GM21529 (cell line): ENCODE measurements around the gene GMDS.

Source experiments
- ATAC-seq: cut with Tn5 transposase; IDR thresholded peaks from one replicate; pipeline ENCODE4 v1.9.1; 2021; ENCODE audit not compliant: unreplicated experiment

Gene GMDS

GRCh38 chr6:2209226-2209809 lies 36.1 kb downstream of the GMDS start:
- ATAC-seq = peak; percentile 79

GRCh38 chr6:2208468-2208867 lies 36.9 kb downstream of the GMDS start:
- no peak for ATAC-seq

DNA sequence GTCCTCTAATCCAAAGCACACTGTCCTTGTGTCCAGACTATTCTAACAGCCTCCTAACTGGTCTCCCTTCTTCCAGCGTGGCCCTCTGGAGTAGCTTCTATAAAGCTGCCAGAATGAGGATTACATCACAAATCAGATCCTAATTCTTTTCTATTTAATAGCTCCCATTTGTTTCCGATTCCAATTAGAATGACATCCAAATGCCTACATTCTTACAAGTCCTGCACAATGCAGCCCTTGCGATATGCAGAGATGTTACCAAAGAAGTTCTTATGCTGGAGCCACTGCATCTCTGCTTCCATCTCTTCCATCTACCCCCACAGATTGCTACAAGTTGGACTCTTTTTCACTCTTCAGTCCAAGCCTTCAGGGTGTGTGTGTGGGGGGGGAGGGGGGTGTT lies 40.0 kb downstream of the GMDS start:
- ATAC-seq = no peak

GRCh38 chr6:2204272-2204671 lies 41.1 kb downstream of the GMDS start:
- ATAC-seq = no peak

GRCh38 chr6:2203264-2203663 lies 42.1 kb downstream of the GMDS start:
- no peak for ATAC-seq

DNA sequence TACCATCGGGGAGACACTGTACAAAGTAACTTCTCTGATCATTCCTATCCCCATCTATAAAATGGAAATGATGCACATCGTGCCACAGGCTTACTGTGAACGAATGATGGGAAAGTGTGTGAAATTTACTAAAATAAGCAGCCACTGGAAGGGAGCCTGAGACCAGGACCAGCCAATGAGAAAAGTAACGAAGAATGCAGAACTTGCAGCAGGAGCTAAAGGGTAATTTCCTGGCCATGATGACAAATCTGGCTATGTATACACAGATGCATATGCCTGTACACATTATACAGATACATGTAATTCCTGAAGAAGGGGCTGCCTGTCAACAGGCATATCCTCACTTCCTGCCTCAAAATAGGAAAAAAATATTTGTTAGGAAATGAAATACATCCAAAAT lies 47.4 kb downstream of the GMDS start:
- no peak for ATAC-seq

GRCh38 chr6:2197177-2197671 lies 48.2 kb downstream of the GMDS start:
- no peak for ATAC-seq

- no peak for ATAC-seq
Measured at GRCh38 chr6:2196079-2196679, 49.2 kb downstream of the GMDS start.

- no peak for ATAC-seq
Measured at GRCh38 chr6:2194643-2195042, 50.8 kb downstream of the GMDS start.

DNA sequence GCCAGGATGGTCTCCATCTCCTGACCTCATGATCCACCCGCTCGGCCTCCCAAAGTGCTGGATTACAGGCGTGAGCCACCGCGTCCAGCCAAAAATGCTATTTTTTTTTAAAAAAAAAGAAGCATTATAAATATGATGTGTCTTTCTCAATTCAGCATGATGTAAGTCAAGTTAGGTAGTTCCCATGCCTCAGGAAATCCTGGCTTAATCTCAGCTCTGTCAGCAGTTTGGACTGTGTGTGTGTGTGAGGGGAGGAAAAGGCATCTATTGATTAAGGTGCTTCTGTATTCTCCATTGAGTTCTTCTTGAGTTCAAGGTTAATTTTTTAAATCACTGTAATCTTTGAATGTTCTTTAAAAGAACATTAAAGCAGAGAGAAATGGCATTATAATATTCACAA lies 51.5 kb downstream of the GMDS start:
- ATAC-seq = no peak

GRCh38 chr6:2192976-2193375 lies 52.4 kb downstream of the GMDS start:
- no peak for ATAC-seq

DNA sequence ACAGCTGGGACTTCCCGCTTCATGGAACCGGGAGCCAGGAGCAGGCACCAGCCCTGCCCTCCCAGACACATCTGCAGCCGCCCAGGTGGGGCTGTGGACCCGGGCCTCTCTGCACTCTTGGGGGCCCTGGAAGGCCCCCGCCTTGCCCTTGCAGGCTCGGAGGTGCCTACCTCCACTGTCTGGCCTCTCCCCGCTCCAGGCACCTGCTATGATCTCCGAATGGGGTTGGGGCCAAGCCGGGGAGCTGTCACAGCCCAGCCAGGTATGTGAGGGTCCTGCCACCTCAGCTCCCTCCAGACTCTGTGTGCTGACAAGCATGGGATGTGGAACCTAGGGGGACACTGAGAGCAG lies 54.0 kb downstream of the GMDS start:
- ATAC-seq = no peak

GRCh38 chr6:2190661-2191389 lies 54.6 kb downstream of the GMDS start:
- no peak for ATAC-seq

- ATAC-seq = no peak
Measured at GRCh38 chr6:2188856-2189384, 56.5 kb downstream of the GMDS start.

GRCh38 chr6:2188397-2188796 lies 57.0 kb downstream of the GMDS start:
- ATAC-seq = no peak

- no peak for ATAC-seq
Measured at GRCh38 chr6:2187826-2188225, 57.6 kb downstream of the GMDS start.

DNA sequence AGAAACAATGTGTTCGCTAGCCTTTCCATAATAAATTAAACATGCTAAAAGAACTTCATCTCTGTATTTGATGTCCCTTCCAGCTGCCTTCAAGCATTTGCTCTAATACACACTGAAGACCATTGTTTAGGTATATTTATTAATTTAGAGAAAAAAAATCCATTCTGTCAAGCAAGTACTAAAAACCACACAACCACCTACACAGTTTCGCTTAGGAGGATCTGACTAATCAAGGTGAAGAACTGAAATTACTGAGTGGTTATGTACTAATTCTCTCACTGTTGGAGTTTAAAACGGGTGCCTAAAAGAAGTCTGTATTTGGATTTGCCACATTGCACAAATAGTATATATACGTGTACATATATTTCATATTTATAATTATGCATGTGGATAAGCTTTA lies 58.9 kb downstream of the GMDS start:
- ATAC-seq = peak; percentile 86

GRCh38 chr6:2185466-2185865 lies 59.9 kb downstream of the GMDS start:
- ATAC-seq = no peak

- no peak for ATAC-seq
Measured at GRCh38 chr6:2184700-2185455, 60.5 kb downstream of the GMDS start.

- no peak for ATAC-seq
Measured at GRCh38 chr6:2183752-2184151, 61.7 kb downstream of the GMDS start.

- no peak for ATAC-seq
Measured at GRCh38 chr6:2183246-2183645, 62.2 kb downstream of the GMDS start.
